Measurements from ENCODE around the gene NSD2. TPM values are rescaled to one million over a fixed set of nuclear protein-coding genes. Genes with fewer than 3 reads are reported as not detected.
"Not testable (repeated sequence)": the region's sequence is repeated elsewhere in the genome, so short reads cannot be mapped to it uniquely, and the experiment has no call there.

NSD2 gene
- total and polyA plus RNA-seq, 7 donors = 7.2 to 57.9 (median 36.0) TPM

GRCh38 chr4:1902243-1902642 lies 31.1 kb downstream of the NSD2 start:
- Histone ChIP-seq H3K9me3 (no peaks in the 10 kb centered on the region), H3K27me3 (no peaks in the 10 kb centered on the region), H3K36me3 (peaks cover 0 to 57% (median 10%) of the 10 kb centered on the region in 4 donors), H3K4me1 (no peaks in the 10 kb centered on the region), H3K27ac (no peak overlapping the region), H3K4me3 (no peak overlapping the region)
- DNase-seq = no peak
- TF ChIP-seq EP300 (IDR thresholded peaks at IDR 0.05) = no peak
- no peak for TF ChIP-seq POLR2A (IDR thresholded peaks at IDR 0.05)
- TF ChIP-seq POLR2AphosphoS5 (IDR thresholded peaks at IDR 0.05) = no peak
- no peak for TF ChIP-seq CTCF (IDR thresholded peaks at IDR 0.05)
- intact Hi-C loops (cut with DNase I) = no loop called here
- 86 to 95% methylated on average over 2 of the region's 2 CpGs for WGBS, 2 donors

DNA sequence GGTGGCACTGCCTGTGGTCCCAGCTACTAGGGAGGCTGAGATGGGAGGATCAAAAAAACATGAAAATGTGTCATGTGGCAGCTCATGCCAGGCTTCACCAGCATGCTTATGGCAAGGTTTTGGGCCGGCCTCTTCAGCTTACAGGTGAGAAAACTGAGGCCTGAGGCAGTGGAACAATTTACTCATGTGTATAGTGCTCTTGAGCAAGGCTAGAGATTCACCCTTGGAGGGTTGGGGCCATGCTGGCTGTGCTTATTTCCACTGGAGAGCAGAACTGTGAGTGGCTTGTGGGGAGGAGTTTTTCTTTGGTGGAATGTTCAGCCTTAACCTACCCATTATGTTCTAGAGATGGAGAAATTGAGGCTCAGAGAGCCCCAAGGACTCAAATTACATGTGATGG lies 31.8 kb downstream of the NSD2 start:
- H3K36me3 ChIP-seq = peaks cover 0 to 57% (median 10%) of the 10 kb centered on the region in 4 donors
- TF ChIP-seq POLR2AphosphoS5 (IDR thresholded peaks at IDR 0.05) (no peak), CTCF (IDR thresholded peaks at IDR 0.05) (no peak), EP300 (IDR thresholded peaks at IDR 0.05) (no peak), POLR2A (IDR thresholded peaks at IDR 0.05) (no peak)
- H3K4me3 ChIP-seq = no peak overlapping the region
- intact Hi-C loops (cut with DNase I) = no loop called here
- DNase-seq = no peak
- no peaks in the 10 kb centered on the region for H3K9me3 ChIP-seq
- no peaks in the 10 kb centered on the region for H3K4me1 ChIP-seq
- no peaks in the 10 kb centered on the region for H3K27me3 ChIP-seq
- 90 to 94% methylated on average over 1 of the region's 1 CpG for WGBS, 2 donors
- no peak overlapping the region for H3K27ac ChIP-seq

- no peaks in the 10 kb centered on the region for H3K9me3 ChIP-seq
- no peak overlapping the region for H3K27ac ChIP-seq
These were observed 32.8 kb downstream of the NSD2 start for GRCh38 chr4:1904042-1904441.

GRCh38 chr4:1907848-1908525 lies 36.8 kb downstream of the NSD2 start:
- WGBS, 2 donors = 19 to 64% methylated on average over 7 of the region's 7 CpGs

More at GRCh38 chr4:1904042-1904441, 32.8 kb downstream of the NSD2 start:
- Histone ChIP-seq H3K27me3 (no peaks in the 10 kb centered on the region), H3K4me1 (no peaks in the 10 kb centered on the region), H3K4me3 (no peak overlapping the region), H3K36me3 (peaks cover 0 to 57% (median 10%) of the 10 kb centered on the region in 4 donors)
- TF ChIP-seq POLR2AphosphoS5 (IDR thresholded peaks at IDR 0.05) (no peak), EP300 (IDR thresholded peaks at IDR 0.05) (no peak), CTCF (IDR thresholded peaks at IDR 0.05) (no peak), POLR2A (IDR thresholded peaks at IDR 0.05) (no peak)
- 70 to 79% methylated on average over 3 of the region's 3 CpGs for WGBS, 2 donors
- DNase-seq = no peak
- intact Hi-C loops (cut with DNase I) = no loop called here

GRCh38 chr4:1909696-1910095 lies 38.5 kb downstream of the NSD2 start:
- H3K4me3 ChIP-seq; H3K9me3 ChIP-seq; H3K27ac ChIP-seq; intact Hi-C loops (cut with DNase I); DNase-seq; H3K27me3 ChIP-seq; H3K4me1 ChIP-seq: not testable (repeated sequence)
- H3K36me3 ChIP-seq = peaks cover 0 to 32% (median 0%) of the 10 kb centered on the region in 4 donors
- WGBS, 2 donors = 66 to 89% methylated on average over 11 of the region's 11 CpGs

More at GRCh38 chr4:1907848-1908525, 36.8 kb downstream of the NSD2 start:
- Histone ChIP-seq H3K4me3 (no peak overlapping the region), H3K9me3 (no peaks in the 10 kb centered on the region), H3K27ac (no peak overlapping the region), H3K27me3 (no peaks in the 10 kb centered on the region), H3K36me3 (peaks cover 0 to 35% (median 0%) of the 10 kb centered on the region in 4 donors), H3K4me1 (no peaks in the 10 kb centered on the region)
- no peak for DNase-seq
- intact Hi-C loops (cut with DNase I) = no loop called here
- TF ChIP-seq CTCF (IDR thresholded peaks at IDR 0.05) (no peak), POLR2AphosphoS5 (IDR thresholded peaks at IDR 0.05) (no peak), EP300 (IDR thresholded peaks at IDR 0.05) (no peak), POLR2A (IDR thresholded peaks at IDR 0.05) (no peak)

Measured in sigmoid colon (tissue), 7 donors.